WTC11 (cell line): ENCODE data around the gene CA10.

Experiments
- IRF2 ChIP-seq: sonication (generic); formaldehyde crosslinking; IDR thresholded peaks from 2 replicates; pipeline ENCODE4 v1.8.0; 2022; ENCODE audit warnings: low read depth, missing genetic modification reagents, borderline replicate concordance
- TF ChIP-seq, protein P1 (sequence below): fragments of 200-600 bp; IDR thresholded peaks from 2 replicates; pipeline ENCODE4 v1.8.0; 2022; ENCODE audit warnings: antibody characterized with exemption

DNA sequence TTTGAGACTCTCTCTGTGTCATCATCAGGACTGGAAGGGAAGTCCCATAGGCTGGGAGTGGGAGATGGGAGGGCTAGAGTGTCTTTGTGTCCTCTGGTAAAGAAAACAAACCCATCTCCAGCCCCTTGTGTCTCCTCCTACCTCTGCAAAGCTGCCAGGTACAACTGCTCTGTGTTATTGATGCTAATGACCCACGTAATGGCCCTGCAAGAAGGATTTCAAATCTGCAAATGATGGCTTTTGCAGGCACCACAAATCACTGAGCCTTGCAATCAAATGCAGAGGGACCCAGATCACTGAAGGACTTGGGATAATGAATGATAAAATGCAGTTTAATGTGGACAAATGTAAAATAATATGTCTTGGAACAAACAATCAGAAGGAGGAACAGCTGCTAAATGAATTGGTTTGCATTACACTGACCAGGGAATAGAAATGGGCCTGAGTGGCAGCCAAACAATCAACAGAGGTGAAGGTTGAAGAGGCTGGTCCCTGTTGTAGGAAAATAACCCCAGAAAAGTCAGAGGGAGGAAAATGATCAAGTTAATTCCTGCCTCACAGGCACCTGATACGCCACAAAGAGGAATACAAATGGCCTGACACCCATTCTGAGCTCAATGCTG is 473.1 kb downstream of the CA10 start:
- TF ChIP-seq, protein P1, sequence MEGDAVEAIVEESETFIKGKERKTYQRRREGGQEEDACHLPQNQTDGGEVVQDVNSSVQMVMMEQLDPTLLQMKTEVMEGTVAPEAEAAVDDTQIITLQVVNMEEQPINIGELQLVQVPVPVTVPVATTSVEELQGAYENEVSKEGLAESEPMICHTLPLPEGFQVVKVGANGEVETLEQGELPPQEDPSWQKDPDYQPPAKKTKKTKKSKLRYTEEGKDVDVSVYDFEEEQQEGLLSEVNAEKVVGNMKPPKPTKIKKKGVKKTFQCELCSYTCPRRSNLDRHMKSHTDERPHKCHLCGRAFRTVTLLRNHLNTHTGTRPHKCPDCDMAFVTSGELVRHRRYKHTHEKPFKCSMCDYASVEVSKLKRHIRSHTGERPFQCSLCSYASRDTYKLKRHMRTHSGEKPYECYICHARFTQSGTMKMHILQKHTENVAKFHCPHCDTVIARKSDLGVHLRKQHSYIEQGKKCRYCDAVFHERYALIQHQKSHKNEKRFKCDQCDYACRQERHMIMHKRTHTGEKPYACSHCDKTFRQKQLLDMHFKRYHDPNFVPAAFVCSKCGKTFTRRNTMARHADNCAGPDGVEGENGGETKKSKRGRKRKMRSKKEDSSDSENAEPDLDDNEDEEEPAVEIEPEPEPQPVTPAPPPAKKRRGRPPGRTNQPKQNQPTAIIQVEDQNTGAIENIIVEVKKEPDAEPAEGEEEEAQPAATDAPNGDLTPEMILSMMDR = no peak
- no peak for TF ChIP-seq IRF2 (CRISPR knock-in tag)
